CD4-positive, alpha-beta T cell treated with Interleukin-1 beta for 1 hour (primary cell): ENCODE measurements around the gene MYCN.
"Not testable (repeated sequence)": the region's sequence is repeated elsewhere in the genome, so short reads cannot be mapped to it uniquely, and the experiment has no call there.

ENCODE experiments used
- DNase-seq, 2 donors: peaks; one replicate each; pipeline ENCODE4 v3.0.0-alpha.2; 2020 to 2022

The MYCN gene

DNA sequence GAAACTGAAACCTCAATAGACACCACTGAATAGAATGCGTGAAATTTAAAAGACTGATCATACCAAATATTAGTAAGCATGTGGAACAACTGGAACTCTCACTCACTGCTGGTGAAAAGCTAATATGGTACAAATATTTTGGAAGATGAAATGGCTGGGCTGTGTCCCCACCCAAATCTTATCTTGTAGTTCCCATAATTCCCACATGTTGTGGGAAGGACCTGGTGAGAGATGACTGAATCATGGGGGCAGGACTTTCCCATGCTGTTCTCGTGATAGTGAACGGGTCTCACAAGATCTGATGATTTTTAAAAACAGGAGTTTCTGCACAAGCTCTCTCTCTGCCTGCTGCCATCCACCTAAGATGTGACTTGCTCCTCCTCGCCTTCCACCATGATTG, 32.0 kb upstream of the MYCN start:
- DNase-seq = no peak

DNA sequence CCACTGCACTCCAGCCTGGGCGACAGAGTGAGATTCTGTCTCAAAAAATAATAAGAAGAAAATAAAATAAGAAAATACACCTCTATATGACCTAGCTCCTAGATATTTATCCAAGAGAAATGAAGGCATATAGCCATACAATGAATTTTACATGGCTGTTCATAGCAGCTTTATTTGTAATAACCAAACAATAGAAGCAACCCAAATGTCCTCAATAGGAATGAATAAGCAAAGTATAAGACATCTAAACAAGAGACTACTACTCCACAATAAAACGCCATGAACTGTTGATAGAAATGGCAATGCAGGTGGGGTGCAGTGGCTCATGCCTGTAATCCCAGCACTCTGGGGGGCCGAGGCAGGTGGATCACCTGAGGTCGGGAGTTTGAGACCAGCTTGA, 31.2 kb upstream of the MYCN start:
- no peak for DNase-seq

DNA sequence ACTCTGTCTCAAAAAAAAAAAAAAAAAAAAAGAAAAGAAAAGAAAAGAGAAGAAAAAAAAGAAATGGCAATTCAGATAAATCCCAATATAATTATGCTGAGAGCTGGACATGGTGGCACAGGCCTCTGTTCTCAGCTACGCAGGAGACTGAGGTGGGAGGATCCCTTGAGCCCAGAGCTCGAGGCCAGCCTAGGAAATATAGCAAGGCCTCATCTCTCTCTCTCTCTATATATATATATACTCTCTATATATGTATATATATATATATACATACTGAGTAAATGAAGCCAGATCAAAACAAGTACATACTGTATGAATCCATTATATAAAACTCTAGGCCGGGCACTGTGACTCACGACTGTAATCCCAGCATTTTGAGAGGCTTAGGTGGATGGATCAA, 30.6 kb upstream of the MYCN start:
- no peak for DNase-seq

DNA sequence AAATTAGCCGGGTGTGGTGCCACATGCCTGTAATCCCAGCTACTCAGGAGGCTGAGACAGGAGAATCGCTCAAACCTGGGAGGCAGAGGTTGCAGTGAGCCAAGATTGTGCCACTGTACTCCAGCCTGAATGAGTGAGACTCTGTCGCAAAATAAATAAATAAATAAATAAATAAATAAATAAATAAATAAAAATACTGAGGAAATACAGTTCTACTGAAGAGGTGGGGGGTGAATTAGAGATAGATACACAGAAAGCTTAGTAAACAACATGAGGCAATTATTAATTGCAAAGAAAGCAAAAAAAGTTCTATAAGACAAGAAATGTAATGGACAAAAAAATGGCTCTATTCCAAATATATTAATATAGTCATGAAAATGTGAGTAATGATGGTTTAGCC, 29.1 kb upstream of the MYCN start:
- not testable (repeated sequence) for DNase-seq

- no peak for DNase-seq
Observed at GRCh38 chr2:15911686-15912085, 28.7 kb upstream of the MYCN start.

DNA sequence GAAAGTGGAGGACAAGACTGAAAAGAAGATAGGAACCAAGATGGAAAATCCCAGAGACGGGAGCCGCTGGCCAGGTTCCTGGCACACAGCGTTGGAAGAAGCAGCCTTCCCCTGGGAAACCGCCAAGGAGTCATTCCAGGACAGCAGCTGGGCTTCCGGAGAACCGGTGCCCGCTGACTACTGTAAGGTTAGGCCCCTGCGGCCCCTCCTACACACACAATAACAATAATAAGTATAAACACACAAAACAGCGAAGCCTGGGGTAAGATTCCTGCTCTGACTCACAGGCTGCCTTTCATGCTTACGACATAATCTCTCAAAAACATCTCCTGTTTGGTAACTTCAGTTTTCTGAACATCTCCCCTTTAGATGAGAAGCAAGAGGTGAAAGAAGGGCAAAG, 28.1 kb upstream of the MYCN start:
- no peak for DNase-seq

DNA sequence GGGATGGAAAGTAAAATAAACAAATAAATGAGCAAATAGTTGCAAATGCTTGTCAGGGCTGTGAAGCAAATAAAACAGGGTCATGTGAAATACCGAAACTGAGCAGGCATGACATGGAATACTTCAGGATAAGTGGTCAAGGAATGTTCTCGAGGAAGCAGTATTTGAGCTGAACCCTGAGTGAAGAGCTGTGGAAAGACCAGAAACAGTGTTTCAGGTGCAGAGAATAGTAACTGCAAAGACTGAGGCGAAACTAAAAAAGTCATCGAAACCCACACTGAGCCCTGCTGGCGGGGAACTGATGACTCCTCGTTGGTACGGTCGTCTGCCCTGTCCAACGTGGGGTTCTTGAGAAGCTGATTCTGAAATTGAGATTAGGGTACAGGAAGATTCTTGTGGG, 27.2 kb upstream of the MYCN start:
- no peak for DNase-seq

DNA sequence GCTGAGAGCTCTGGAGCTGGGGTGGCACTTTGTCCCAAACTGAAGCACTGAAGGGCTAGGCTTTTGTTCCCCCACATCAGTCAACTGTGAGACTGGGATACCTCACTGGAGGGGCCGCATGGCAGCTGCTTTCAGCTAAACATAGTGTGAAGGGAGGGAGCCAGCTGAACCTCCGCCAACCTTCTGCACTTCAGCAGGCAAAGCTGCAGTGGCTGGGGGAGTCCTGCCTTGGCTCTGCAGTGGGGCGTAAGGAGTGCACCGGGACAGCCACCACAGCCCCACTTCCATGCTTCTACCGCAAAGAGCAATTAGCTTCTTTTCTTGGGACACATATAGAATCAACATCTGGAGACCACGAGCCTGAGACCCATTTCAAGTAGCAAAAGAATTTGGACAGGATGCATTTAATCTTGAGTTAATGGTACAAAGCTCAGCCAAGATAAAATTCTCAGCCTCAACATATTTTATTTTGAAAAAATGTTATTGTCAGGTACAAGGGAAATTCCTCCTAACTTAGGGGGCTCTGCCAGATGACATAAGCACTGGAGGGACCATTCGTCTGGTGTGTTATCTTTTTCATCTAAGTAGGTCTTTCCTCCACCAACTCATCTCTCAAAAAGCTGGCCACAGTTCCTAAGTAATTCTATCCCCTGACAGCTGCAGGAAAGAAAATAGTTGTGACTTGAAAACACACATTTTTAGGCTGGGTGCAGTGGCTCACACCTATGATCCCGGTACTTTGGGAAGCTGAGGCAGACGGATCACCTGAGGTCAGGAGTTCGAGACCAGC, 25.6 kb upstream of the MYCN start:
- no peak for DNase-seq

- not testable (repeated sequence) for DNase-seq
Observed at GRCh38 chr2:15915546-15915945, 24.8 kb upstream of the MYCN start.

GRCh38 chr2:15916336-15916735, 24.0 kb upstream of the MYCN start:
- no peak for DNase-seq

DNA sequence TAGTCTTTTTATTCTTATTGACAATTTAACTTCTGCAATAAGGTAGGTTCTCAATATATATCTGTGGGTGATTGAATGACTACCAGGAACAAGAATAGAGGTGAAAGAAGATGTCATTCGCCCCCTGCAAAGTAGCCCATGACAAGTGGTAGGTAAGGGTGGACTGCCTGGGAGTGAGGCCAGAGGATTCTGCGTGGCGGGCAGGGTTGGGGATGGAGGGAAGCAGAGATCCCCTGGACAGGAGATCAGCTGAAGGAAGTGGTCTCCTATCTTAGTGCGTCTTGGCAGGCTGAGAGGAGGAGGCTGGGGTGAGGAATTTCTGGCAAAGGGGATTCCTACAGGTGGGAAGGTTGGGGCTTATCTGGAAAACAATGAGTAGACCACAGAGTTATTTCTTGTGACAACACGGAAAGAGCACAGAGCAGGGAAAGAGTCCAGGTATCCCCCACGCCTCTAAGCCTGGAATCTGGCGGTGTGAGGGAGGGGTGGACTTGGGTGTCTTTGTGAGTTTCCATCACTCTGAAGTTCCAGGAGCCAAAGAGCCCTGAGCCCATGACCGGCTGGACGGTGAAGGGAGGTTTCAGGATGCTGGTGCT, 21.5 kb upstream of the MYCN start:
- no peak for DNase-seq

- no peak for DNase-seq
Observed at GRCh38 chr2:15919716-15920434, 20.5 kb upstream of the MYCN start.

DNA sequence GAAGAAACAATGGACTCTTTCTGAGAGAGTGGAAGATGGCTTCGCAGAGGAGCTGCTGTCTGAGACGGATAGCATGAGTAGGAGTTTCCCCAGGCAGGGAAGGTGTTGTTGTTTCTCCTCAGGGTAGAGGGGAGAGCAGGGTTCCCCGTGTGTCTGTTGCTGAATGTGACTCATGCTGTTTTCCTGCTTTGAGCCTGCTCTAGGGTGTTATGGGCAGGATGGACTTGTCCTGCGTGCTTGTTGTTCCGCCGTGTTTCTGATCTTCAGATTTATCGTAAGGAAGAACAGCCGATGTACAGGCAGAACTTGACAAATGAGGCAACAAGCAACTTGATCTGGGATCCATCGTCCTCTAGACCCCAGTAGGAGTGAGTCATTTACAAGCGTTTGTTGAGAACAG, 19.7 kb upstream of the MYCN start:
- DNase-seq = no peak

DNA sequence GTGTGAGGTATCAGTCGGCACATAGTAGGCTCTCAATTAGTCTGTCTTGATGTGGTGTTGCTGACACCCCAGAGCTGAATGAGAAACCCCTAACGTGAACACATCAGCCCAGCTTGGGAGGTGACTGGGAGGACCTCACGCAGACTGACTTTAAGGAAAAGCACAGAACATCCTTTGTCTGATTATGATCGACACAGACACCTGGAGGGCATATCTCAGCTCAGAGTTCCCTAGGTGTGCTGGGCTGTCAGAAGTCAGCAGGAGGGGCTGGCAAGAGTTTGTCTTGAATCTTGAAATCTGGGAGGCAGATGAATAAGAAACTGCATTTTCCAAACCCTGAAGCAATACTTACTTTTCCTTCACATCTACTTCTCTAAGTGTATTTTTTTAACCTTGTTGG, 16.8 kb upstream of the MYCN start:
- DNase-seq = no peak

DNA sequence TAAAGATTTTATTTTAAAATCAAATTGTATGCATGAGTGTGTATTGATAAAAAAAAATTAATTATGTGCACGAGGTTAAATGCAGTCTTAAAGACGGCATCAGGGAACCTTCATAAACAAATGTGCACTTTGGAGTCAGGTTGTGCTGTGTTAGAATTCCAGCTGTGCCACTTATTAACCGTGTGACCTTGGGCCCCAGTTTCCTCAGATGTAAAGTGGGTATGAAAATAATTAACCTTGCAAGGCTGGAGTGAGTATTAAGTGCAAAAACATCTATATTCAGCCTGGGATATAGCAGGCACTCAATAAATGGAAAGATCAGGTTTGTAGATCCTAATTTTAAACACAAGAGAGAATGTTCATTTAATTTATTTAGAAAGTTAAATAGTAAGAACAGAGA, 14.5 kb upstream of the MYCN start:
- no peak for DNase-seq

GRCh38 chr2:15926252-15926651, 14.1 kb upstream of the MYCN start:
- no peak for DNase-seq

DNA sequence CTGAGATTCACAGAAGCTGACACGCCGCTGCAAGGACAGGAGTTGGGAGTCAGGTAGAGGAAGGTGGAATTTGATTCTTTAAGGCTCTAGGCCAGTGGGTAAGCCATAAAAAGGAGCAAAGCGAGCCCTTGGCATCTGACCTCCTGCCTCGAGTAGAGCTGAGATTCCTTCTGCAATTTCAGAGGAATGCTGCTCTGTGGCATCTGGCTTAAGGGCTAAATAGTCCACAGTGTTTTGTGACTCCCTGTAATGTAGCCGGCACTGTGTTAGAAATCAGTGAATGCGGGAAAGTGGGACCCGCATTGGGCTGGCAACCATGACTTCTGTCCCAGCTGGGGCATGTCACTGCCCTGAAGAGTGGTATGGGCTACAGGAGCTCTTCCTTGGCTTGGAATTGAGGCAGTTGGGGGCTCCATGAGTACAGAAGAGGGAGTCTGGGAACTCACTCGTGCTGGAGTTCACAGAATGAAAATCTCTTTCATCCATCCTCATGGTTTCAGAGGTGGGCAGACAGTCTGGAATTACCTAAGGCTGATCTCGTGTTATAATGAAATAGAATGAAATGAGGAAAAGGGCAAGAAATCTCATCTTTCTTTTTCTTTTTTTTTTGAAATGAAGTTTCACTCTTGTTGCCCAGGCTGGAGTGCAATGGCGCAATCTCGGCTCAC, 12.7 kb upstream of the MYCN start:
- no peak for DNase-seq

DNA sequence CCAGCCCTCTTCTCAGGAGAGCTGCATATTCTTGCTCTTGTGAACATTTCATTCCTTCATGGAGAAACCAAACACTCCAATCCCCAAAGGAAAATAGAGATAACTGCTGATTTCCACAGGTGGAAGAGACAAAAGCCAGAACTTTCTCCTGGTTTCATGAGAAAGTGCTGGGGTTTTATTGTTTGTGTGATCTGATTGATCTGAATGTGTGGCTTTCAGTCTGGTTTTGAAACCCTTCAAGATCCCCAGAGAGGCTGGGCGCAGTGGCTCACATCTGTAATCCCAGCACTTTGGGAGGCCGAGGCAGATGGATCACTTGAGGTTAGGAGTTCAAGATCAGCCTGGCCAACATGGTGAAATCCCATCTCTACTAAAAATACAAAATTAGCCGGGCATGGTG, 11.3 kb upstream of the MYCN start:
- DNase-seq = not testable (repeated sequence)

GRCh38 chr2:15929861-15930260, 10.5 kb upstream of the MYCN start:
- no peak for DNase-seq

GRCh38 chr2:15930589-15931318, 9.6 kb upstream of the MYCN start:
- DNase-seq = no peak

GRCh38 chr2:15931319-15931890, 8.9 kb upstream of the MYCN start:
- DNase-seq = no peak

DNA sequence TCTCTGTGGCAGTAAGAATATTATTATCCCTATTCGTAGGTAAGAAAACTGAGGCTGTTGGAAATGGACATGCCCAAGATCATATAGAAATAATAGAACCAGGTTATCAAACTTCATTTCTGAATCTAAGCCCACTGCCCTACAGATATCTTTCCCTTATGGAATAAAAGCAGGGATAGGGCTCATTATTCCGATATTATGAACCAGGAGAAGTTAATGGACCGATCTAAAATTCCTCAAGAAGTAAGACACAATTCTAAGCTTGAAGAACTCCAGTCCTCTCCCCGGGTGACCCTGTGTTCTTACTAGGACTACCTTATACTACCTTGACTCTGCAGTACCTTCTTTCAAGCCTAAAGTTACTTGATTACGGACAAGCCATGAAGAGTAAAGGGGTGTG, 8.4 kb upstream of the MYCN start:
- no peak for DNase-seq
